Body of pancreas (tissue), 4 donors: ENCODE data around the gene RBM19.

ENCODE experiments used
- POLR2A ChIP-seq, 3 donors: fragments of 450-650 bp; IDR thresholded peaks; one replicate each; pipeline ENCODE4 v1.6.1; 2016; ENCODE audit warnings: antibody characterized with exemption in 3 of 3, mild to moderate bottlenecking in 2 of 3
- TF ChIP-seq, protein P1 (sequence below), 7 experiments: fragments of 450-650 bp in 4 of 7; fragments of 200-600 bp in 3 of 7; sonication (generic) in 3 of 7; IDR thresholded peaks; one replicate each; pipeline ENCODE4 v1.5.1; 2016 to 2019; ENCODE audit warnings: antibody characterized with exemption in 7 of 7

DNA sequence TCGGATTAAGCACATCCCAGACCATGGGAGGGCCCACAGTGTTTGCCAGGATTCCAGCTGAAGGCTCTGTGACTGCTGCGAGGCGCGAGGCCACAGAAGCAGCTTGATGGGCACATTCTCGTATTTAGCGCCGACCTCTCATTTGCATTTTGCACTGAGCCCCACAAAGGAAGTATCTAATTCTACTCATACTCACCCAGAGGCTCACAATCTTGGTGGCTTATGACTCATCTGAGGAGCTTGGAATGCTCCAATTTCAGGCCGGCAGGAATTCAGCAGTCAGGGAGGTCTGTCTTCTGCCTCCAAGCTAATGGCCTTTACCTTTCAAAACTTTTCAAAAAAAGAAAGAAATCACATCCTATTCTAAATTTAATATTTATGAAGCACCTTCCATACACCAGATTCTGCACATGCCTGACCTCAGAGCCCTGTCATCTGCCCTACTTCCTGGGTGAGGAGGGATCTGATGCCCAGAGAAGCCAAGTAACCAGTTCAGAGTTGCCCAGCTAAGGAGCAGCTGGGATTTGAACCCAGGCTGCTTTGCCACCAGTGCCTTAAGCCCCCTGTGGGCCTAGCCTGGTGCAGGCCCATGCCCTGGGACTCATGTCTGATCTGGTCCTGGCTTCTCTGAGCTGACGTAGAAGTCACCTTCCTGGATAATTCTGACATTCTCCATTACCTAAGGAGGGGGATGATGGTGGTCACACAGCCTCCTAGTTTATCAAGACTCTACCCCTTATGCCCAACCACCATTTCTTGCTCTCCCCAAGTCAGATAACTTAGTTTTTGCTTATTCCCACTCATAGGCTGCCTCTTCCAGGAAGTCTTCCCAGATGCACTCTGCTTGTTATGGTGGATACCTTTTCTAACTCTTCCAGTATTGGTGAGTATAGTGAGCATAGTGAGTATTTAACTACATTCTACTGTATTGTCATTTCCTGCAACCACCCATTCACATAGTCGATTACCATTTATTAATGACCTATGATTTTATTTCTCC lies 198.9 kb downstream of the RBM19 start:
- TF ChIP-seq, protein P1, sequence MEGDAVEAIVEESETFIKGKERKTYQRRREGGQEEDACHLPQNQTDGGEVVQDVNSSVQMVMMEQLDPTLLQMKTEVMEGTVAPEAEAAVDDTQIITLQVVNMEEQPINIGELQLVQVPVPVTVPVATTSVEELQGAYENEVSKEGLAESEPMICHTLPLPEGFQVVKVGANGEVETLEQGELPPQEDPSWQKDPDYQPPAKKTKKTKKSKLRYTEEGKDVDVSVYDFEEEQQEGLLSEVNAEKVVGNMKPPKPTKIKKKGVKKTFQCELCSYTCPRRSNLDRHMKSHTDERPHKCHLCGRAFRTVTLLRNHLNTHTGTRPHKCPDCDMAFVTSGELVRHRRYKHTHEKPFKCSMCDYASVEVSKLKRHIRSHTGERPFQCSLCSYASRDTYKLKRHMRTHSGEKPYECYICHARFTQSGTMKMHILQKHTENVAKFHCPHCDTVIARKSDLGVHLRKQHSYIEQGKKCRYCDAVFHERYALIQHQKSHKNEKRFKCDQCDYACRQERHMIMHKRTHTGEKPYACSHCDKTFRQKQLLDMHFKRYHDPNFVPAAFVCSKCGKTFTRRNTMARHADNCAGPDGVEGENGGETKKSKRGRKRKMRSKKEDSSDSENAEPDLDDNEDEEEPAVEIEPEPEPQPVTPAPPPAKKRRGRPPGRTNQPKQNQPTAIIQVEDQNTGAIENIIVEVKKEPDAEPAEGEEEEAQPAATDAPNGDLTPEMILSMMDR (IDR thresholded peaks at IDR 0.05) = no peak
- TF ChIP-seq POLR2A (IDR thresholded peaks at IDR 0.05) = no peak
